ENCODE results near the gene IGF1.
"Not testable (repeated sequence)": the region's sequence is repeated elsewhere in the genome, so short reads cannot be mapped to it uniquely, and the experiment has no call there.

IGF1 gene

DNA sequence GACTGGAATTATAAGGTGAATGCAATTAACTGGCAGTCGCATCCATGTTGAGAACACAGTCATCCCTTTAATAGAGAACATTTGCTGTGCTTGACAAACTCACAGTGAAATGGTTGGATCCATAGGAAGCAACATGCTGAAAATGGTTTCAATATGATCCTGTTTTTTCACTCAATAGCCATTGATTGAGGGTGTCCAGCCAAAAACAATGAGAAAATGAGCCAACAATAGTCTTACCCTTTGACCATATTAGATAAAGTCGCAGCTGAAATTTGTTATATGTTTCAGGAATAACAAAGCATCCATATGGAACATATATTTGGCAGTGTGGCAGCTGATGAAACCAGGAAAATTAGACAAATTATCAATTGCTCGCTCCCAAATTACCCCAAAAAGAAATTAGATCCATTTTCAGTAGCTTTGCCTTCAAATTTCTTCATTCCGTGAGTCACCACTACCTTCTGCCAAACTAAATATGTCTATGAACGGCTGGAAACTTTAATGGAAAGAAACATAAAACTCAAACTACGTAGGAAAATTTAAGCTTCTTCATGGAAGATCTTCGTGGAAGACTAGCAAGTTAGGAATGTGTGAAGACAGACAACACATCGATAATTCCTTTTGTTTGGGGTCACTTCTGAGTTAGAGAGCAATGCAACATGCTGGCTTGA, 17.4 kb downstream of the IGF1 start:
- no peak for DNase-seq (ENCODE audit: low read depth in 1 of 2, low spot score in 1 of 2)

DNA sequence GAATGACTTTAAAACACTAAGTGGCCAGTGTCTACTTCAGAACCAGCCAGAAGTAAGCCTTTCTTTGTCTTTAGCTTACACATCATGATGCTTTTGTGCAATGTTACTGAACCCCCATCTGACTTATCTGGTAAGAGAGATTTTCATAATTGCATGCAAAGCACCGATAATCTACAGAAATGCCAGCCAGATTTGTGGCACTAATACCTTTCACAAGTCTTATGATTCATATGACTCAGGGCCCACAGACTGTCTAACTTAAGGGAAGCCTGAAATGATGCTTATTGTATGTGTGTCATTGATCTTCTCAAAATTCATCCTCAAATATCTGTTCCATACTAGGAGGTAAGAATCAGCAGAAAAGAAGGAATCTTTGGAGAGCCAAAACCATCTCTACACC, 18.0 kb downstream of the IGF1 start:
- no peak for DNase-seq (ENCODE audit: low read depth in 1 of 2, low spot score in 1 of 2)

DNA sequence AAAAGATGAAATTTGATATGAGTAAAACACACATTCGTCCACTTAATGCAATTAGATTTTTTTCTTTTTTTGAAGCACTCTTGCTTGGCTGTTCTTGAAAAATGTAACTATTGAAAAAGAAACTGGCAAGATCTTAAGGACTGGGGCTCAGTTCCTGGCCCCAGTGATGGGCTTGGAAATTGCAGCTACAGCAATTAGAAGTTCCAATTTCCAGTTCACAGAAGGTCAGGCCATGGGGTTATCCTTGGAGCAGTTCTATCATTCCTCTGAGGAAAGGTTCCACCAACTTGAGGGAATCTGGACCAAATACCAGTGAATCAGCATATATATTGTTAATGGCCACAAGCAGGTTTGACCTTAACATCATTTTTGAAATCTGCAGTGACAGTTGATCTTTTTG, 18.9 kb downstream of the IGF1 start:
- DNase-seq (ENCODE audit: low read depth in 1 of 2, low spot score in 1 of 2) = no peak

DNA sequence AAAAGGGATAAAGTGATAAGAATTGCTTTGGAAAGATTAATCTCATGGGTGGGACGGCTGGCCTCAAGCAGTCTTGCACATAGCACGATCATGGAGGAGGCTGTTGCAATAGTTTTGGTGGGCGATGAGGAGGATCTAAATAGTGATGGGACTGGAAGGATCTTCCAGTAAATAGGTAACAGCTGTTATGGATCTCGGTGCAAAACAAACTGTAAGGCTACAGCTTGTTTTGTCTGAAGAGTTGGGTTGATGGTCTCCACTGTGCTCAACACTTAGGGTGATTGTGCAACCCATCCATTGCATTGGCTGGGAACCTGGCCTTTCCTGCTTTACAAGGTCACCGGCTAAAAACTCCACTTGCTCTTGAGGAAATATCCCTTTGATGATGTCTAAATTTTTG, 21.0 kb downstream of the IGF1 start:
- DNase-seq (ENCODE audit: low read depth in 1 of 2, low spot score in 1 of 2) = no peak

DNA sequence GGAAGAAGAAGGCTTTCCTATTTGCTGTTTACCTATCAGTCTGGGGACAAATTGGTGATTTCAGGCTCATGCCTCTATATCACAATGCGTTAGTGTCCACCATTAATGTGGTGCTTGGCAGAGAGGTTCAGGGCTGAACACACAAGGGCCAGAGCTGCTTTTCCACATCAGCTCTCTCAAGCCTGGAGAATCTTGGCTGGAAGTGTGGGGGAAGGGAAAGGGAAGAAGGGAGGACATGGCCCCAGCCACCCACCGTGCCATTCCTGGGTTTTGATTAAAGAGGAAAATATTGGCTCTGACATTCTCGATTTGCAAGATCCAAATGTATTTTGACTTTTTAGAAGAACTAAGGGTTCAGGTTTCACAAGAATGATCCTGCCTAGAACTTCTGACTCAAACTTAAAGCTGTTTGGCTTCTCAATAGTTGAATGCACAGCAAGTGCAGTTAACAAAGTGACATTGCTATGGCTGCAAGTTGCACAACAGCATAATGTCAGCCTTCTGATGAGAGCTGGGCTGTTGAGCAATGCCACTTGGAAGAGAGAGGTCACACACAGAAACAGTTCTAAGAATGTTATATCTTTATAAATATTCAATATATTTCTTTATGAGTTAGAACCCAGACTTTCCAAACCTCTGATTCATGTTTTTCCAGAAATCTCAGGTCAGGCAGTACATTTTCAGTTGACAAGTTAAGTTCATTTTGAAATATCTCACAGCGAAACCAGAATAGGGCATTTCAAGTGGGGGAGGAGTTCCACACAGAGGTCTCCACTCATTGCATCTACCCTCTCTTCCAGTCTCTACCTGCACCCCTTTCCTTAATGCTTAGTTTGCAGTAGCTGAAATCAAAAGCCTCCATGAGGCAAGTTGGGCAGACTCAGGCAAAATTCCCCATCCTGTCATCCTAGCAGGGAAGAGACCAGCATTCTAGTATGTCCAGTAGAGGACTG, 25.3 kb downstream of the IGF1 start:
- no peak for DNase-seq (ENCODE audit: low read depth in 1 of 2, low spot score in 1 of 2)

DNA sequence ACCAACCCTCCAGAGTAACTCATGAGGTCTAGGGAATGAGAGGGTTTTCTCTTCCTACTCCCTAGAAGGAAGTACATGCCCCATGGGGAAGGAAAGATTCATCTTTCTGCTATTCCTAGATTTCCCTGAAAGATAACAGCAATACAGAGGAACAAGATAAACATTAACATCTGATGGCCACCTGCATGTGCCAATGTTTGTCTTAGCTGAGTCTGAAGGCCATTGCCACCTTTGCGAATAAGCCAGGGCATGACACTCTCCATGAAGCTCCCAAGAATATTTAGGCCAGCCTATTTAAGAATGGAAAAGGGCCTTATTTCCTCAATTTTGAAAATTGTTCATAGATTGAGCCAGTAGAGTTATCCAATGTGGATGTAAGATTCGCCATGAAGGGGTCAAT, 26.0 kb downstream of the IGF1 start:
- DNase-seq (ENCODE audit: low read depth in 1 of 2, low spot score in 1 of 2) = no peak

DNA sequence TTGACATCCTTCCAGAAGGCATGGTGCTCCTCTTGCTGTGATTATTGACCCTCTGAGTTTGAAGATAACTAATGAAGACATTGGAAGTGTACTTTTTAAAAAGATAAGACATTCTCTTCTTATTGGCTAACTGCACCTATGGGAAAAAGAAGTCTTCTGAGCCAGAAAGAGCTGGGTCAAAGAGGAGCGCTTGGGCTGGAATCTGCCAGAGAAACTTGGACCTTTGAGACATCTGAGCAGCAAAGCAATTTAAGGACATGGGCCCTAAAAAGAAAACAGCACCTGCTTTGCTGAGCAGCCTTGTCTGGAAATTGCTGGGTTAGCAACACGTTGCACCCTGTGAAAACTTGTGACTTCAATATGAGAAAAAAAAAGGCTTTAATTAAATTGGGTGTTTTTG, 27.8 kb downstream of the IGF1 start:
- no peak for DNase-seq (ENCODE audit: low read depth in 1 of 2, low spot score in 1 of 2)

DNA sequence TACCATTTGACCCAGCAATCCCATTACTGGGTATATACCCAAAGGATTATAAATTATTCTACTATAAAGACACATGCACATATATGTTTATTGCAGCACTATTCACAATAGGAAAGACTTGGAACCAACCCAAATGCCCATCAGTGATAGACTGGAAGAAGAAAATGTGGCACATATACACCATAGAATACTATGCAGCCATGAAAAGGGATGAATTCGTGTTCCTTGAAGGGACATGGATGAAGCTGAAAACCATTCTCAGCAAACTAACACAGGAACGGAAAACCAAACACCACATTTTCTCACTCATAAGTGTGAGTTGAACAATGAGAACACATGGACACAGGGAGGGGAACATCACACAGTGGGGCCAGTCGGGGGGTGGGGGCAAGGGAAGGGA, 31.3 kb downstream of the IGF1 start:
- not testable (repeated sequence) for DNase-seq (ENCODE audit: low read depth in 1 of 2, low spot score in 1 of 2)

DNA sequence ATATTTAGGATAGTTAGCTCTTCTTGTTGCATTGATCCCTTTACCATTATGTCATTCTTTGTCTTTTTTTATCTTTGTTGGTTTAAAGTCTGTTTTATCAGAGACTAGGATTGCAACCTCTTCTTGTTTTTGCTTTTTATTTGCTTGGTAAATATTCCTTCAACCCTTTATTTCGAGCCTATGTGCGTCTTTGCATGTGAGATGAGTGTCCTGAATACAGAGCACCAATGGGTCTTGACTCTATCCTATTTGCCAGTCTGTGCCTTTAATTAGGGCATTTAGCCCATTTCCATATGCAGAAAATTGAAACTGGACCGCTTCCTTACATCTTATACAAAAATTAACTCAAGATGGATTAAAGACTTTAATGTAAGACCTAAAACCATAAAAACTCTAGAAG, 32.9 kb downstream of the IGF1 start:
- not testable (repeated sequence) for DNase-seq (ENCODE audit: low read depth in 1 of 2, low spot score in 1 of 2)

DNA sequence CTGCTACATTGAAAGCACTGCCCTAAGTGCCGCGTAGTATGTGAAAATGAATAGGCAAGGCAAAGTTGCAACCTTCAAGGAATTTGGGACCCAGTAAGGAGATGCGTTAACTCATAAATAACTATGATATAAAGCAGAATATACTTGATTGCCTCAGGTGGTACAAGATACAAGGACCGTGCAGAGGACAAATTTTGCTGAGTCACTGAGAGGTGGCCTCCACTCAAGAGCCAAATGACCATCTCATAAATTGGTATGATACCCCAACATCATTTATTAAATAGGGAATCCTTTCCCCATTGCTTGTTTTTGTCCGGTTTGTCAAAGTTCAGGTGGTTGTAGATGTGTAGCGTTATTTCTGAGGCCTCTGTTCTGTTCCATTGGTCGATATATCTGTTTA, 35.7 kb downstream of the IGF1 start:
- DNase-seq (ENCODE audit: low read depth in 1 of 2, low spot score in 1 of 2) = no peak

DNA sequence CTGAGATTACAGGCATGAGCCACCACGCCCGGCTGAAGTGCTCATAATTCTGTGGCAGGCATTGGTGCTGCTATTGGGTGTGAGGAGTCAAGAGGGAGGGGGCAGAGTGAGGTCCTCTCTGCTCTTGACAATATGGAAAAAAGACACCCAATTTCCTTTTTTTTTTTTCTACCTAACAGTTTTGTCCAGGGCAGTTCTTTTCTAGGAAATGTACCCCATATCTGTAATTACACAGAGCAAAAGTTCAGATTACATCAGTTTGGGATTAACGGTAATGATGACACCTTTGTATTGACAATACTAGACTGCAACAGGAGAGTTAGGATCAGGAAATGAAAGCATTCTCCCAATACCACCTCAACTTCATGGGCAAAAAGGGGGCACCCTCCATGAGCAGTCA, 36.3 kb downstream of the IGF1 start:
- DNase-seq (ENCODE audit: low read depth in 1 of 2, low spot score in 1 of 2) = no peak

DNA sequence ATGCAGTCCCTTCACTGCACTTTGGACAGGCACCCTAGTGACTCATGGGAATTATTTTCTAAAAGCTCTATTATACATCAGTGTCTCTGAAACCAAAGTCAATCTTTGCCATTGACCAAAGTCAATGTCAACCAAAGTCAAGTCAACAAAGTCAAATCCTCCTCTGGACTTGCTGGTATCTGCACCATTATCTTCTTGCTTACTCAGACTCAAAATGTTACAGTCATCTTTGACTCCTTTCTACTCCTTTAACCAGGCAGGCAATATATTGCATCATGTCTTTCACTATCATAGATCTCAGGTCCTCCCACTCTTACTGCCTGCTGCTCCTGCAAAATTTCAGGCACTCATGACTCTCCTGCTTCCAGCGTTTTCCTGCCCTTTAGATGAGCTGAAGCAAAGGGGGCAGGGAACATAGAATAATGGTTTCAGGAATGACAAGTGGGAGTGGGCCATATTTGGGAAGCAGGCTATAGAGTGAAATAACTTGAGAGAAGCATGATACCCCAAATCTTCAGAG, 39.2 kb downstream of the IGF1 start:
- DNase-seq (ENCODE audit: low read depth in 1 of 2, low spot score in 1 of 2) = no peak

DNA sequence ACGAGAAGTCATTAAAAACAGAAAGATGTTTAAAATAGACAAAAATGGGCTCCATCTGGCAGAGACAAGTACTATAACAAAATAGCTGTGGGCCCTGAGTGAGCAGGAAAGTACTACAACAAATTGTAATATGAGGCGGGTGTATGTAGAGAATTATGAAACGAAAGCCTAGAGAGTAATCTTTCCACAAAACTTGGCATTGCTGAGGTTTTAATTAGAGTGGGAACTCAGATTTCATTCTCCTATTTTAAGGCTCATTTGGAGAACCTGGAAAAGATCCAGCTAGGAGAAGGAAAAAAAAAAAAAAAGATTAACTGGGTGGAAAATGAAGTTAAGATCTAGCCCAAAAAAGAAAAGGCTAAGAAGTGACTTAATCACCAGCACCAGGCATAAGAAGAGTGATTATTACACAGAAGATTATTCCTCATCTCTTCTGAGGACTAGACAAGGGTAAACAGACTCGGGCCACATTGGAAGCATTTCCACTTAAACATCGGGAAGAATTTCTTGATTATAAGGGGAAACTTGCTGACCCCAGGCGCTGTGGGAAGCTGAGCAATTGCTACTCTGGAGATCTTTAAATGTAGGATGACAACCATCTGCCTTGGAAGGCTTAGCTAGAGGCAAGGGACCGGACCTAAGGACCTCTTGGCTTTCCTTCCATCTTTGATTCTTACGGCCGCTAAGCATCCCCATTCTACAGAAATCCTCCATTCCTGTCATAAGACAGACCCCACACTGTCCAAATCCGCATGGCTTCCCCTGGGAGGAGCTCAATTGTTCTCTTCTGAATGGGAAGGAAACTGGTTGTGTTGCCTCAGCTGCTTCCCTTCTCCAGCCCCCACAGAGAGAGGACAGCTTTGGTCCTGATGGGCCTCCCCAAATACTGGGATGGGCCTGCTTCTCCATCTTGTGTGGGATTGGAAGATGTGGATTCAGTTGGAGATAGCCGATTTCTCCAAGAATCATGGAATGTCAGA, 40.6 kb downstream of the IGF1 start:
- DNase-seq (ENCODE audit: low read depth in 1 of 2, low spot score in 1 of 2) = no peak

DNA sequence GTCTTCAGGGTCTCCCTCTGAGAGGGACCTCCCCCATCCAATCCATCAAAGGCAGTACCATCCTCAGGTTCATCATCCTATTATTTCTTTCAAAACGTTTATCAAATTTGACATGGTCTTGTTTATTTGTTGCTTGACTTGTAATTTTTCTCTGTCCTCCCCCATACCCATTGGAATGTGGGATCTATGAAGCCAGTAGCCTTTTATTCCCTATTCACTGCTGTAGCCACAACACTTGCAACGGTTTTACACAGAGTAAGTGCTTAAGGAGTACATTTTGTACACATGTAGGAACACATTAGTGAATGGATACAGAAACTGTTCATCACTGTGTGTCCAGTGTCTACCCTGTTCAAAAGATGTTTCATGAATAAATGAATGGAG, 41.5 kb downstream of the IGF1 start:
- DNase-seq (ENCODE audit: low read depth in 1 of 2, low spot score in 1 of 2) = no peak

DNA sequence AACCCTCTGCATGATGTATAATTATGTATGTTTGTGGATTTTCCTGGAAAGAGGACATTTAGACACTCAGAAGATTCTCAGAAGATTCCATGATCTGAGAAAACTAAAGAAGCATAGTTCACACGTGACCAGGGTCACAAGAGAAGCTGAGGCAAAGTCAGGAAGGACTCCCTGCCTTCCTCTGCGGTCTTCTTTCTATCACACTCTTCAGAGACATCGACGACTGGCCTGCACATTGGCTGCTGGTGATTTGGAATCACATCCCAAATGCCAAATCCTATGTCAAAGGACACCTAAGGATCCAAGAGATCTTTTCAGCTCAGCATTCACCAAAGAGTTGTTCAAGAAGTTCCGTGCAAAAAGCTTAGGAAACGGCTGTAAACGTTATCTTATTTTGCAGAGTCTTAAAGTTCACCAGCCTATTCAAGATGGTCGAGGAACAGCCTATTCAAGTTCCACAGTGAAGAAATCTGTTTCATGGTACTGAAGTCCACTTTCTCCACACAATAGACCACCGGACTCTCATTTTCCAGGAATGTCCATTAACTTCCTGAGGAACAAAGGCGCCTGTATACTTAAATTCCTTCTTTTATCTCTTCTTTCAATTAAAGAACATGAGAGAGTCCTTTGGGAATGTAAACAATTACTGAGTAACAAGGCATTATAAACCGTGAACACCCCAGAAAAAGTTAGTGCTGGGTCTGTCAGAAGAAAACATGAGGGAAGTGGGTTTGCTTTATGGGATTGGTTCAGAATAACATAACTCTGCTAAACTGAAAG, 42.1 kb downstream of the IGF1 start:
- no peak for DNase-seq (ENCODE audit: low read depth in 1 of 2, low spot score in 1 of 2)

DNA sequence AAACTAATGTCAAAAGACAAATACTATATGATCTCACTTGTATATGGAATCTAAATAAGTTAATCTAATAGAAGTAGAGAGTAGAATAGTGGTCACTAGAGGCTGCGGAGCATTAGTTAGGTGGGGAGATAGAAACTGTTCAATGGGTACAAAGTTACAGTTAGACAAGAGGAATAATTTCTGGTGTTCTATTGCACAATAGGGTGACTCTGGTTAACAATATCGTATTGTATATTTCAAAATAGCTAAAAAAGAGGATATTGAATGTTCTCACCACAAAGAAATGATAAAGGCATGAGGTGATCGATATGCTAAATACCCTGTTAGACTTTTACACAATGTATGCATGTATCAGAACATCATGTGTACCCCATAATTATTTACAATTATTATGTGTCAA, 42.9 kb downstream of the IGF1 start:
- DNase-seq (ENCODE audit: low read depth in 1 of 2, low spot score in 1 of 2) = no peak

DNA sequence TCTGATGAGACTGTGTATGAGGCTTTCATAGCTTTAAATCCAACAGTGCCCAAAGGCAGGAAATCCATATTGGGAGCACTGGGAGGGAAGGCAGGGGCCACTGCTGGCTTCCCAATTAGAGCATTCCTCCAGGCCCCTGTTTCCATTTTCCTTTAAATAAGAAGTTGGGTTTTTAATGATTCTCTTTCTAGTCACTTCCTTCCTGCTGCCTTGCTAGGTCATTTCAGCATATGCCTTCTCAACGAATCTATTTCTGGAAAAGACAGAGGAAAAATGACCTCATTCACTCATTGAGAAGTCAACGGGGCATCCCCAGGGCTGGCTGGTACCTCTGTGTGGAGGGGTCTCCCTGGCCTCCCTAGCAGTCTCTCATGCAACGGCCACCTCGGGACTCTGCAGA, 43.5 kb downstream of the IGF1 start:
- no peak for DNase-seq (ENCODE audit: low read depth in 1 of 2, low spot score in 1 of 2)

DNA sequence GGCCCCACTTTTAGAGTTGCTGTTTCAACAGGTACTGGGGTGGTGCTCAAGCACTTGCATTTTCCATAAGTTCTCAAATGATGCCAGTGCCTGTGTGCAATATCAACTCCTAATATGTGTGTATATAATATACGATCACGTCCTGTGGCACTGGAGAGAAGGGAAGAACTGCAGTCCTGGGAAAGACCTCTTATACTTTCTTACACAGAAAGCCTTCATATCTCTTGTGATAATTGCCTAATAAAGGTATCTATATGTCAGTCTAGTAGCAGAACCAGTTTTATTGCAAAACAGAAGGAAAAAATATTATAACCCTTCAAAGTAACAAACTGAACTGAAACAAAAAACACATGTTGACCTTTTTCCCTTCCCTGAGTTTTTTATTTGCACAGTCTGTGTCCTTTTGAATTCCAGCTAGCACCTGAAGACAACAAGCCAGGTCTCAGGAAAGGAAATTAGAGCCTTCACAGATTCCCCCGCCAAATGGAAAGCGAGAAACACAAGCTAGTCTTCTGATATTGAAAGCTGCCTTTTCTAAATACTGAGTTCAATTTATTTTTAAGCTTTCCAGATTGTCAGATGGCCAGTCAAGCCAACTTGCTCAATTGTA, 44.4 kb downstream of the IGF1 start:
- DNase-seq (ENCODE audit: low read depth in 1 of 2, low spot score in 1 of 2) = no peak

DNA sequence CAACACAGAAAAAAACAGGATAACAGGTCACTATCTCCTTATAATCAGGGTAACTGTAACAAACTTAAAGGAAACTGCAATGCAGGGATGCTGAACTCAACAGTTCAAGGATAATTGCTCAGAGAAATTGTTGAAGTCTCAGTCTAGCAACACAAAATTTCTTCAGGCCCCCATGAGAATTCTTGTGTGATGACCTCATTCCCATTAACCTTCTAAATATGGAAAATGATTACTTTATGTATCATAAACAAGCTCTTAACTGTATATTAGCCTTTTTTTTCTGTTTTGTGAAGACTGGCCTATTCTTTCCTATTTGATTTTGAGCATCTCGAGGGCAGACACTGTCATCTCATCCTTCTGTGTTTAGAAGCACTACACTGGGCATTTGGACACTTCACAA, 47.1 kb downstream of the IGF1 start:
- DNase-seq (ENCODE audit: low read depth in 1 of 2, low spot score in 1 of 2) = no peak

DNA sequence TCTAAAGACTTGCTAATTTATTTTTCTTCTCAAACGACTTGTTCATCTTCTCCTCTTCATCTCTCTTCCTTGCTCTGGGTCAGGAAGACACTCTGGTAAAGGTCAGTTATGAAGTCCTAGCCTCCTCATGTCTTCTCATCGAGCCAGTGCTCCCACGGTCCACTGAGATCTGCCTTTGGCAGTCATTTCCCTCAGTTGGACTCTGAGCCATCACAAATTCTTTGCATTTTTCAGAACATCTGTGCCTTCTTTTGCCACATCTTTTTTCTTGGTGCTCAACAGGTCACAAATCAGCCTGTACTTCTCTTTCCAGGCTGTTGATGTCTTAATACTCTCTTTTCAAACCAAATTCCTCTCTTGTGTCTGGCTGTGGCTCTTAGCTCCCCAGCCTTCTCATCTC, 49.7 kb downstream of the IGF1 start:
- DNase-seq (ENCODE audit: low read depth in 1 of 2, low spot score in 1 of 2) = no peak
